GM21576 (cell line): ENCODE results near the gene PCED1B.
"Not testable (repeated sequence)": the region's sequence is repeated elsewhere in the genome, so short reads cannot be mapped to it uniquely, and the experiment has no call there.

Experiments used
- ATAC-seq: cut with Tn5 transposase; IDR thresholded peaks from one replicate; pipeline ENCODE4 v1.9.1; 2021; ENCODE audit warnings: mild to moderate bottlenecking, moderate library complexity; ENCODE audit not compliant: unreplicated experiment

Gene PCED1B

GRCh38 chr12:47160316-47161244 is 81.2 kb downstream of the PCED1B start:
- no peak for ATAC-seq

GRCh38 chr12:47164116-47164515 is 84.7 kb downstream of the PCED1B start:
- ATAC-seq, result no peak

DNA sequence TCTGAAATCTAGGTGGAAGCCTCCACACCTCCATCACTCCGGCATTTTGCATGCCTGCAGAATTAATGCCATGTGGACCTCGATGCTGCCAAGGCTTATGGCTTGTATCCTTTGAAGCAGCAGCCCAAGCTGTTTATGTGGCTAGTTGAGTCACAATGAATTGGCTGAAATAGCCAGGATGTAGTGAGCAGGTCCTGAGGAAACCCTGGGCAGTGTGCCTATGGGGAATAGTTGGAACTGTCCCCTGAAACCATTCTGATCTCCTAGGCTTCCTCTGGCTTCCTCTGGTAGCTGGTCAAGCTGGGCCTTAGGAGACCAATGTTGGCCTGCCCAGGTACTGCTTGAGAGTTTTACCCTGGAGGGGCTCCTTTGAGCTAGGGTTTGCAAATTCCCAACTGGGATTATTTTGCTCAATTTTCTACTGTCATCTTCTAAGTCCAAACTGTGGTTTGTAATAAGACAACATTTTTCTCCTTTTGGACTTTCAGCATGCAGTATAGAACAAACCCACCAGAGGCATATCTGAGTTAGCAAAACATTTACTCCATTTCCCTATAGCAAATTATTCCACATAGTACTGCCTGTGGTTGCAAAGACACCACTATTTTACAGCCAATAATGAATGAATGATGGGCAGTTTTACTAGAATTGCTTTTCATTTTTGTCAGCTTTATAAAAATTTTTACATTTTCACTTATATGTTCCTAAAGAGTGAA is 85.5 kb downstream of the PCED1B start:
- no peak for ATAC-seq

DNA sequence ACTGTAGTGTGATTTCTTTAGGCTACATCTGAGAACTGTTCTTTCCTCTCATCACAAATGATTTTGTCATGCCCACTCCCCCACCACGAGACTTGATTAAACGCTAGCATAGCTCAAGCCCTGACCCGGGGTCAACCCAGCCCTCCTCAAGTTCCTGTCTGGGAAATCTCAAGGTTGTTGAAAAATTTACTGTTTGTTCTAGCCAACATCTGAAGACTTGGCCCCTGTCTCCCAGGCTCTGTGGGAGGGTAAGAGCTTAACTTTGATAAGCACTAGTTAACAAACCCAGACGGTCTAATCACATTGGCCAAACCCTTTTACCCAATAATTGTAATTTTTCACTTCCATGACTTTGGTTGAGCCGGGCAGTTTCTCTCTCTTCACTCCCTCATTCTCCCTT is 86.5 kb downstream of the PCED1B start:
- ATAC-seq, result no peak

- ATAC-seq, result no peak
Measured at GRCh38 chr12:47166365-47166764, 86.9 kb downstream of the PCED1B start.

DNA sequence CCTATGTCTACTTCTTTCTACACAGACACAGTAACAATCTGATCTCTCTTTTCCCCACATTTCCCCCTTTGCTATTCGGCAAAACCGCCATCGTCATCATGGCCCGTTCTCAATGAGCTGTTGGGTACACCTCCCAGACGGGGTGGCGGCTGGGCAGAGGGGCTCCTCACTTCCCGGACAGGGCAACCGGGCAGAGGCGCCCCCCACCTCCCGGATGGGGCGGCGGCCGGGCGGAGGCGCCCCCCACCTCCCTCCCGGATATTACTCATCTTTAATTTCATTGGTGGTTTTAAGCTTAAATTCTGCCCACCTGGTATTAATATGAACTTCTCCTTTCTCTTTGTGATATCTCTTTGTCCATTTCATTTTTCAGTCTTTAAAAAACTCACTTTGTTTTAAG is 90.9 kb downstream of the PCED1B start:
- ATAC-seq, result not testable (repeated sequence)

DNA sequence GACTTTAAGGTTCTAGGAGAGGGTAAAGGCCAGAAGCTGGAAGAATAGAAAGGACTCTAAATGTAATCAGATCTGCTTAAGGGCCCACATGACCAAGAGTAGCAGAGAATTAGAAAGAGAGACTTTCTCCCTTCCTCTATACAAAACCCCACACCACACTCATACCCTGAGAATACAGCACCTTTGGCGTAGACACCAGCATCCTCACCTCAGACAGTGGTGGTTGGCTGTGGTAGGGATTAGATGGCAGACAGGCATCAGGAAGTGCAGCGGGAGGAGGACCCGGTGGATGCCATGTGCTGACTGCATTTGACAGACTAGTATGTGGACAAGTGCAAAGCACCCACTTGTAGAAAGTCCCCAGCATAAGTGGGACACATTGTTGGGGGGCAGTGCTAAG is 98.6 kb downstream of the PCED1B start:
- ATAC-seq, result no peak

GRCh38 chr12:47182164-47182938 is 102.9 kb downstream of the PCED1B start:
- not testable (repeated sequence) for ATAC-seq

- no peak for ATAC-seq
Measured at GRCh38 chr12:47184229-47184628, 104.8 kb downstream of the PCED1B start.

DNA sequence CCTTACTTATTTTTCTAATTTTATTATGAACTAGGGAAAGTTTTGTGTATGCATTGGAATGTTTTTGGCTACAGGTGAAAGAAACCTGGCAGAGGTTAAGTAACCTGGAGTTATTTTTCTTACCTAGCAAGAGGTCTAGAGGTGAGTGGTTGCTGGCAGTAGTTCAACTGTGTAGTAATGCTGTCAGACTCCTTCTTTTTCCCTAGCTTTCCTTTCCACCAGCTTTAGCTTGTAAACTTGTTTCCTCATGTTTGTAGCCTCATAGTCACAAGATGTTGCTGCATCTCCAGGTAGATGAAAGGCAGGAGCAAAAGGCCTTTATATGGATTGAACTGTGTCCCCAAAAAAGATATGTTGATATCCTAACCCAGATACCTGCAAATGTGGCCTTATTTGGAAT is 105.4 kb downstream of the PCED1B start:
- no peak for ATAC-seq

GRCh38 chr12:47186246-47186645 is 106.8 kb downstream of the PCED1B start:
- ATAC-seq, result no peak

GRCh38 chr12:47188576-47189441 is 109.4 kb downstream of the PCED1B start:
- ATAC-seq, result no peak

DNA sequence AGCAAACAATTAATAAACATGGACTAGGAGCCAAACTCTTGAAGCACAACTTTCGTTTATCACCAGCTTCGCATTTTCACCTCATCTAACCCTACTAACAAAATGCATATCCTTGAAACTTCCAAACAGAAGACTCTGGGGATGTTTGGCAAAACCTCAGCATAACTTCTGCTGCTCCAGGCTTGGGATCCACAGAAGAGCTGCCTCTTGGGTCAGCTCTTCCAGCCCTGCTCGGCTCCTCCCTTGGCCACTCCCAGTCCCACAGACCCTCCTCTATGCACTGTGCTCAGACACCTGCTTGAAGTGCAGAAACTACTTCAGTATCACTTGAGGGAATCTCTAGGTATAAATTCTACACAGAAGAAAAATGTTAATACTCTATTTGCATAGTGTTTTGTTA is 110.3 kb downstream of the PCED1B start:
- ATAC-seq, result no peak

GRCh38 chr12:47190271-47190750 is 110.9 kb downstream of the PCED1B start:
- no peak for ATAC-seq

DNA sequence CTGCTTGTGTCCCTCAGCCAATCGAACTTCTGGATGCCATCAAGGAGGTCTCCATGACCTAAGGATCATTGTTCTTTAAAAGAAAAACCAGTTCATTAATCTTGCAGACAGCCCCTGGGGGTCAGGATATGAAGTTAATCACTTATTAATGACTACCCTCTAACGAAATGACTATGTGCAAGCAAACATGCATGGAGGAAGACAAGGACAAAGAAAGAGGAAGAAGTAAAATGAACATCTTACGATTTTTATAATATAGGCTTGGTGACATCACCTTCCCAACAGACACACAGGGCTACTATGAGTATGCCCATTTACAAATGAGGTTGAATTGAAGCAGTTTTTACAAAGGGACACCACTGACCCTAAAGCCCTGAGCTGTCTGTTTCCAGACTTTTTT is 111.5 kb downstream of the PCED1B start:
- ATAC-seq, result no peak

GRCh38 chr12:47192051-47192450 is 112.6 kb downstream of the PCED1B start:
- no peak for ATAC-seq

- no peak for ATAC-seq
Measured at GRCh38 chr12:47193066-47193465, 113.6 kb downstream of the PCED1B start.

DNA sequence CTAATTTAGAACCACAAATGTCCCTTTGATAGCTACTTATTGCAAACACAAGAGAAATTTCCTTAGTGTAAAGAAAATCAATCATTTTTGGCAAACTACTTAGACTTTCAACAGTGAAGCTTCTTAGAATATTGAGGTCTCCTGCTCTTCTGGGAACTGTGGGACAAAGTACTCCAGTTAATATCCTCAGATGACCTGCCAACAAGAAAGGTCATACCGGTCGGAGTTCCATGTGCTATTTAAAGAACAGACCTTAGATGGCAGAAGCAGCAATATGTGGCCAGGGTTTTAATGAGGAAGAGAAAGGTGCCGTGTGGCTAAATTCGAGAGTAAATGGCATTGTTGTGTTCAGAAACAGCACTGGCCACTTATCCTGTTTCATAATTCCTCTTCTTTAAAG is 115.1 kb downstream of the PCED1B start:
- no peak for ATAC-seq

DNA sequence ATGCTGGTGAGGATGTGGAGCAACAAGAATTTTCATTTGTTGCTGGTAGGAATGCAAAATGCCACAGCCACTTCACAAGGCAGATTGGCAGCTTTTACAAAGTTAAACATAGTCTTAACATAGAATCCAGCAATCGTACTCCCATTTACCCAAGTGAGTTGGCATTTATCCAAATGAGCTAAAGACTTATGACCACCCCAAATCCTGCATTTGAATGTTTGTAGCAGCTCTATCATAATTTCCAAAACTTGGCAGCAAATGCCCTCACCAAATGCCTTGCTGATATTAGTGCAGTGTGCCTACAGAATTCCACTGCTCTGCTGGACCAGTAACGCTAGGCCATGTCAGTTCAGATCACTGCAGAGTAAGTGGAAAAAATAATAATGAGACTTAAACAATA is 121.0 kb downstream of the PCED1B start:
- no peak for ATAC-seq

DNA sequence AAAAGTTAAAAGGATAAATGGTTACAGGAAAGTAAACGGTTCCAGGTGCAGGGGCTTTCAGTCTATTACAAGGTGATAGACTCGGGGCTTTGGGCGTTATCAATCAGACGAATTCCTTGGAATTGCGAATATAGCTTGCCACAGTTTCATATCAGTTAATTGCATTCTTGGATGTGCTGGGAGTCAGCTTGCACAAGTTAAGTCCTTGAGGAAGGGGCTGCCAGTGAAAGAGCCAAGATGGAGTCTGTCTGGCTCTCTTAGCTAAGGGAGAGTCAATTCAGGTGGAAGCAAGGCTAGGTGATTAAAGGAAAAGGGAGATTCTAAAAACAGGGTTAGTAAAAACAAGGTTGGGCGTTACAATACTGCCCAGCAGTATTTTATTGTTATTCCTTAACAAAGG is 121.8 kb downstream of the PCED1B start:
- not testable (repeated sequence) for ATAC-seq
